GM23248 (cell line): ENCODE data around the gene SYCE1.

Experiments
- EZH2 ChIP-seq: fragments of 200-600 bp; sonication (generic); IDR thresholded peaks from 2 replicates; pipeline ENCODE4 v1.6.1; 2018; ENCODE audit warnings: antibody characterized with exemption, mild to moderate bottlenecking; ENCODE audit not compliant: insufficient read depth, poor library complexity, severe bottlenecking
- EZH2phosphoT487 ChIP-seq: fragments of 200-600 bp; sonication (generic); IDR thresholded peaks from 2 replicates; pipeline ENCODE4 v1.6.1; 2018; ENCODE audit warnings: antibody characterized with exemption, moderate library complexity, mild to moderate bottlenecking, low read depth; ENCODE audit not compliant: insufficient read depth

- TF ChIP-seq EZH2: no peak
- TF ChIP-seq EZH2phosphoT487: no peak
Observed at GRCh38 chr10:133520193-133520738, 45.1 kb downstream of the SYCE1 start.
